ENCODE data around the gene NHSL2. TPM values are rescaled to one million over a fixed set of nuclear protein-coding genes. Genes with fewer than 3 reads are reported as not detected.

Gene NHSL2
- total RNA-seq, 1 donor from 2014 or later = 4.0 TPM

DNA sequence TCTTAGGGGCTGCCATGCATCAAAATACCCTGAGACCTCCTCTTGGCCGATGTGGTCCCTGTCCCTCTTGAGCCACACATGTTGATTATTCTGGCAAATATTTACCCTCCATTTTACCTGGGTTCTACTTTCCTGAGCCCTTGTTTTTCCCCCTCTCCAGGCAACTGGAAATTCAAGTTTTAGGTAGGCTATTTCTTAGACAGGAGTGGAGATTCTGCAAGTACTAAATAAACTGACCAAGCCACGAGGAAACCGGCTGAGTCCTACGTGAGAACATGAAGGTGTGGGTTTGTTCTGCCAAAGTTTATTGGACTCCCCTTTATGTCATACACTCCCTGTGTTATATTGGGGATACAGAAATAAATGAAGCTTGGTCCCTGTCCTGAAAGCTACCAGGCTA is 133.0 kb downstream of the NHSL2 start:
- Mint-ChIP-seq H3K4me3 (no peak overlapping the region), H3K27ac (no peak overlapping the region), H3K27me3 (ENCODE audit: insufficient read depth, low read depth) (peaks cover 4% of the 10 kb centered on the region), H3K36me3 (no peaks in the 10 kb centered on the region), H3K9me3 (no peaks in the 10 kb centered on the region), H3K4me1 (peaks cover 25% of the 10 kb centered on the region)
- Histone ChIP-seq H3F3A (ENCODE audit: low read depth) (no peaks in the 10 kb centered on the region), H2AFZ (replicated peaks) (no peak overlapping the region), H4K20me1 (ENCODE audit: low read depth) (peaks cover 6% of the 10 kb centered on the region), H3K79me2 (ENCODE audit: low read depth) (no peaks in the 10 kb centered on the region), H3K9me3 (ENCODE audit: low read depth) (no peaks in the 10 kb centered on the region), H3K4me3 (no peak overlapping the region), H3K27ac (no peak overlapping the region), H3K27me3 (no peaks in the 10 kb centered on the region), H3K4me1 (no peaks in the 10 kb centered on the region), H3K4me2 (no peak overlapping the region), H3K36me3 (no peaks in the 10 kb centered on the region), H3K9ac (no peak overlapping the region)
- no peak for DNase-seq (ENCODE audit: low spot score)
- no peak for TF ChIP-seq CTCF (IDR thresholded peaks at IDR 0.05)

GRCh38 chrX:72045141-72045540 is 134.5 kb downstream of the NHSL2 start:
- Histone ChIP-seq H3K9ac (no peak overlapping the region), H3K79me2 (ENCODE audit: low read depth) (no peaks in the 10 kb centered on the region), H3K27ac (no peak overlapping the region), H3K36me3 (no peaks in the 10 kb centered on the region), H3K9me3 (ENCODE audit: low read depth) (no peaks in the 10 kb centered on the region), H2AFZ (replicated peaks) (no peak overlapping the region), H3K4me1 (no peaks in the 10 kb centered on the region), H3K27me3 (no peaks in the 10 kb centered on the region), H3K4me2 (no peak overlapping the region), H3K4me3 (no peak overlapping the region), H4K20me1 (ENCODE audit: low read depth) (peaks cover 6% of the 10 kb centered on the region), H3F3A (ENCODE audit: low read depth) (no peaks in the 10 kb centered on the region)
- no peaks in the 10 kb centered on the region for H3K9me3 Mint-ChIP-seq
- peak; percentile 40 for DNase-seq (ENCODE audit: low spot score)
- H3K4me3 Mint-ChIP-seq = no peak overlapping the region
- H3K36me3 Mint-ChIP-seq = no peaks in the 10 kb centered on the region
- peaks cover 30% of the 10 kb centered on the region for H3K4me1 Mint-ChIP-seq
- TF ChIP-seq EZH2 (IDR thresholded peaks at IDR 0.05) = no peak
- H3K27ac Mint-ChIP-seq = peak overlapping the region; percentile 92
- peaks cover 4% of the 10 kb centered on the region for H3K27me3 Mint-ChIP-seq (ENCODE audit: insufficient read depth, low read depth)

- peak; percentile 15 for DNase-seq (ENCODE audit: low spot score)
- no peaks in the 10 kb centered on the region for H3K36me3 Mint-ChIP-seq
- no peaks in the 10 kb centered on the region for H3K9me3 Mint-ChIP-seq
Measured at GRCh38 chrX:72045552-72046277, 135.1 kb downstream of the NHSL2 start.

More at GRCh38 chrX:72045552-72046277, 135.1 kb downstream of the NHSL2 start:
- TF ChIP-seq EZH2phosphoT487 (IDR thresholded peaks at IDR 0.05) (no peak), CTCF (IDR thresholded peaks at IDR 0.05) (no peak), EZH2 (IDR thresholded peaks at IDR 0.05) (no peak)
- no peaks in the 10 kb centered on the region for H3K36me3 ChIP-seq
- H4K20me1 ChIP-seq (ENCODE audit: low read depth) = peaks cover 6% of the 10 kb centered on the region
- Mint-ChIP-seq H3K4me3 (no peak overlapping the region), H3K27ac (no peak overlapping the region), H3K27me3 (ENCODE audit: insufficient read depth, low read depth) (peaks cover 4% of the 10 kb centered on the region), H3K4me1 (peaks cover 30% of the 10 kb centered on the region)
- no peak overlapping the region for H2AFZ ChIP-seq (replicated peaks)
- peak overlapping the region; percentile 22 for H3K4me2 ChIP-seq
- no peaks in the 10 kb centered on the region for H3K4me1 ChIP-seq
- H3F3A ChIP-seq (ENCODE audit: low read depth) = no peaks in the 10 kb centered on the region
- no peak overlapping the region for H3K27ac ChIP-seq
- H3K4me3 ChIP-seq = no peak overlapping the region
- H3K79me2 ChIP-seq (ENCODE audit: low read depth) = no peaks in the 10 kb centered on the region
- no peak overlapping the region for H3K9ac ChIP-seq
- H3K9me3 ChIP-seq (ENCODE audit: low read depth) = no peaks in the 10 kb centered on the region
- H3K27me3 ChIP-seq = no peaks in the 10 kb centered on the region
